GM19035 (cell line): ENCODE measurements around the gene CNEP1R1.
A peak's percentile ranks its signal among the peaks of the same experiment; 100 is the strongest.

ENCODE experiments used
- ATAC-seq: cut with Tn5 transposase; IDR thresholded peaks from one replicate; pipeline ENCODE4 v1.9.1; 2021; ENCODE audit not compliant: unreplicated experiment

CNEP1R1 gene

DNA sequence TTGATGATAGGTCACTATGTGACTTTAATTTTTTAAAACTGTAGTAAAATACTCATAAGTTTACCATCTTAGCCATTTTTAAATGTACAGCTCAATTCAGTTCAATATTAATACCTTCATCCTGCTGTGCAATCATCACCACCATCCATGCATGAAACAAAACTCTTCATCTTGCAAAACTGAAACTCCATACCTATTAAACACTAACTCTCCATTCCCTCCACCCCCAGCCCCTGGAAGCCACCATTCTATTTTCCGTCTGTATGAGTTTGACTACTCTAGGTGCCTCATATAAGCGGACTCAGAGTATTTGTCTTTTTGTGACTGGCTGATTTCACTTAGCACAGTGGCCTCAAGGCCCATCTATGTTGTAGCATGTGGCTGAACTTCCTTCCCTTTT lies 9.4 kb upstream of the CNEP1R1 start:
- no peak for ATAC-seq

DNA sequence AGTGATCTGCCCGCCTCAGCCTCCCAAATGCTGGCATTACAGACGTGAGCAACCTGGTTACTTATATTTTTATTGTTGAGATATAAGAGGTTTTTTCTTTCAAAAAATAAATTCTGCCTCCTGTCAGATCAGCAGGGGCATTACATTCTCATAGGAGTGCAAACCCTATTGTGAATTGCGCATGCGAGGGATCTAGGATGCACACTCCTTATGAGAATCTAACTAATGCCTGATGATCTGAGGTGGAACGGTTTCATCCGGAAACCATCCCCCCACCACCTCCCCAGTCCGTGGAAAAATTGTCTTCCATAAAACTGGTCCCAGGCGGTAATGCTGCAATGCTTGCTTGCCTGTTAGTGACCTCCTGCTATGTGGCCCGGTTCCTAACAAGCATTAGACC lies 7.5 kb upstream of the CNEP1R1 start:
- ATAC-seq = no peak

GRCh38 chr16:50021544-50021943 lies 3.5 kb upstream of the CNEP1R1 start:
- ATAC-seq = no peak

DNA sequence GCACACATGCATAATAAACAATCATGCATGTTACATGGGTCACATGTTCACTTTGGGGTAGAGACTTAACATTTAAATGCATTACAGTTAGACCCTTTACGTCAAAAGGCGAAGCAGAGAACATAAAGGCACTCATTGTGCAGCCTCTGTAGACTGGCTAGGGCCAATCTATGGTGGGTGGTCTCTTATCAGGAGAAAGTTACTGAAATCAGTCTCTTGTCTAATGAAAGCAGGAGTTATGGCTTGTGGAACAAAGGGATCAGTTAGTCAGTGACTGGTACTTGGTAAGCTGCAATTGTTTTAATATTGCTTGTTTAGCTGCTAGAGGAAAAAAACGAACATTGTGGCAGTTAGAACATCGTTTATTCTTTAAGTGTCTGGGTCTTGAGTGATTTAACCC lies 1.4 kb upstream of the CNEP1R1 start:
- ATAC-seq = no peak

DNA sequence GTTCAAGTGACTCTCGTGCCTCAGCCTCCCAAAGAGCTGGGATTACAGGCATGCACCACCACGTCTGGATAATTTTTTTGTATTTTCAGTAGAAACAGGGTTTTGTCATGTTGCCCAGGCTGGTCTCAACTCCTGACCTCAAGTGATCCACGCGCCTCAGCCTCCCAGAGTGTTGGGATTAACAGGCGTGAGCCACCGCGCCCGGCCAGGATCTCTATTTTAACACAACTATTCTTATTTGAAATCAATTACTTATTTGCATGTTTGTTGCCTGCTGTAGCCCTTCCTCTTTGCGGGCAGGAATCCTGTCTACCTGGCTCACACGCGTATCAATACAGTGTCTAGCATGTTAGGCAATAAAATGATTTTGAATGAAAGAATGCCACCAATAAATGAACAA lies 818 bp upstream of the CNEP1R1 start:
- no peak for ATAC-seq

GRCh38 chr16:50025537-50025931 lies 509 bp downstream of the CNEP1R1 start:
- peak; percentile 16 for ATAC-seq

DNA sequence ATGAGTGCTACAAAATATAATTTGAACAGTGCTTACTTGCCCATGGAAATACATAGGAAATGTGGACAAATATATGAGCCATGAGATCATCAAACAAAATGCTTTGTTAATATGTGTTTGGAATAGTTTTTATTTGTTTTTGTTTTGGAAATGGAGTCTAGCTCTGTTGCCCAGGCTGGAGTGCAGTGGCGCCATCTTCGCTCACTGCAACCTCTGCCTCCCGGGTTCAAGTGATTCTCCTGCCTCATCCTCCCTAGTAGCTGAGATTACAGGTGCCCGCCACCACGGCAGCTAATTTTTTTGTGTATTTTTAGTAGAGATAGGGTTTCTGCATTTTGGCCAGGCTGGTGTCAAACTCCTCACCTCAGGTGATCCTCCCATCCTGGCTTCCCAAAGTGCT lies 2.8 kb downstream of the CNEP1R1 start:
- no peak for ATAC-seq

DNA sequence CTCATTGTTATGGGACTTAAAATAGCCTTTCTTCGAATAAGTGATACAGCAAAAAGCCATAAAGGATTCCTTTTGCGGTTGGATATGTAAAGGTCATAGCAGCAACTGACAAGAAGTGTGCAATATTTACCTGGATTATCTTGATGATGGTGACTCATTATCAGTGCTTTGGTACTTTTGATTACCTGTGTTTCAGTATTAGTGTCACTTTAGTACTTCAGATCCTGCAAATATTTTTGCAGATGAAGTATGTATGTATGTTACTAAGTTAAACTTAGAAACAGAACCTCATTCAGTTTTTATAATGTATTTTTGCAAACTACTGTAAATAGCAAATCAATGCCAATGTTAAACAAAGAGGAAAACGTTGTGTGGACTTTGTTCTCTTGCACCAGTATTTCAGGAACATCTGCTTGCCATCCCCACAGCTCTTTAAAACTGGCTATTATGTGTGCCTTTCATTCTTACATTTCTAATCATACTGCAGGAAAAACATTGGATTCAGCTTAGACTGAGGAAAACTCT lies 10.5 kb downstream of the CNEP1R1 start:
- ATAC-seq = no peak

- no peak for ATAC-seq
These were observed 11.4 kb downstream of the CNEP1R1 start for GRCh38 chr16:50036426-50036825.

DNA sequence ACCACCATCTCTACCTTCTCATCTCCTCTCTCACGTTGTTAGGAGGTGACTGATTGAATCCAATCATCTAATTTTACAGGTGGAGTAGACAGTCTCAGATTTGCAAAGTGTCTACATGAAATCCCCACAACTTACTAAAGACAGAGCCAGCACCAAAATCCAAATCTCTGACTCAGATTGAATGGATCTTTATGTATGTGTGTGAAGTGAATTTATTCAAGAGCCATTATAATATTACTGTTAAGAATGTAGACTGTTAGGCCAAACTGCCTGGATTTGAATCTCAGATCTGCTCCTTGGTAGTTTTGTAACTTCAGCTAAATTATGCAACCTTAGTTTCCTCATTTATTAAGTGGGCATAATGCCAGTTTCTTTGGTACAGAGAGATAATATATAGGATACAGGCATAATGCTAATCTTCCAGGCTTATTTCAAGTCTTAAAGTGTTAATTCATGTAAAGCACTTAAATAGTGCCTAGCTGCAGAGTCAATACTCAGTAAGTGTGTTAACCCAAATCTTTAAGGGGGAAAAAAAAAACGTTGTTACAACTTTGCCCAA lies 12.7 kb downstream of the CNEP1R1 start:
- no peak for ATAC-seq

DNA sequence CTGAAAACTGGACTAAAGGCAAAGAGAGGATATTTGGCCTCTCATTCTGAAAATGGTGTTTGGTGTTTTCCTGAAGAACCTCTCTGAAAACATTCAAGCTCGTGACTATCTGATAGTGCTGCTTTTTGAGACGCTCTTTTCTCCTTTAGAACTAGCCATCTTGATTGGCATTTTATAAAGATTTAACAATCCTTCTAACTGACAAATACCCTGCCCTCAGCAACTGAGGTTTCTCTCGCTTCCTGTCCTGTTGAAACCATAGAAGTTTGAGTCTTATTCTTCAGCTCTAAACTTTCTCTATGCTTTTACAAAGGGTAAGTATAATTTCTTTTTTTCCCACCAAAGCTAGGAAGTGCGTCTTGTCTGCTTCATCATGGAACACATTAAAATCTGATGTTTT lies 13.3 kb downstream of the CNEP1R1 start:
- no peak for ATAC-seq

GRCh38 chr16:50038756-50039529 lies 13.9 kb downstream of the CNEP1R1 start:
- ATAC-seq = no peak

DNA sequence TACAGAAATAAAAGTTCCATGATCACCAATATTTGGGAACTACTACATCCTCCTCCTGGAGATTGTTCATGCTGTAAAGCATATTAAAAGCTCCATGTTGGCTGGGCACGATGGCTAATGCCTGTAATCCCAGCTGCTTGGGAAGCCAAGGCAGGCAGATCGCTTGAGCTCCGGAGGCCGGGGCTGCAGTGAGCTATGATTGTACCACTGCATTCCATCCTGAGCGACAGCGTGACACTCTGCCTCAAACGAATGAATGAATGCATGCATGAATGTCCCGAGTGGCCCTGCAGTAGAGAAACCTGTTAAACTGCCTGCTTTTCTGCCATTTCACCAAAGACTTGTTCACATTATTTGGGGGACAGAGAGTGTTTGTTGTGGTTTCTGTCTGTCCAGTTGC lies 15.0 kb downstream of the CNEP1R1 start:
- ATAC-seq = no peak

DNA sequence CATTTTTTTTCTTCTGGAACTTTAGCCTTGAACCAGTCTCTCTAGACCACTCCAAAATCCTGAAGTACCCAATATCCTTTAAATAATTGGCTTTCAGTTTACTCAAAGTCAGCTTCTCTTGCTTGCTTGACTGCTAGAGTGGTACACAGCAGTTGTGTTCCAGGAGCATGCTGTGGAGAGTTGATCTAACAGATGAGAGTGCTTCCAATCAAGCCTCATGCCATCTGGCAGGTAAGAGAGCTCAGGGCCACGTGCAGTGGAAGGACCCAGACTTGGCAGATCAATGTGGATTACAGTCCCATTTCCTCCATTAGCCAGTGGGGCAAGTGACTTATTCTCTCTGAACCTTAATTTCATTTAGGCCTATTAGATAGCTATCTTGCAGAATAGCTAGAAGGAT lies 15.7 kb downstream of the CNEP1R1 start:
- no peak for ATAC-seq

GRCh38 chr16:50043358-50043757 lies 18.3 kb downstream of the CNEP1R1 start:
- no peak for ATAC-seq

DNA sequence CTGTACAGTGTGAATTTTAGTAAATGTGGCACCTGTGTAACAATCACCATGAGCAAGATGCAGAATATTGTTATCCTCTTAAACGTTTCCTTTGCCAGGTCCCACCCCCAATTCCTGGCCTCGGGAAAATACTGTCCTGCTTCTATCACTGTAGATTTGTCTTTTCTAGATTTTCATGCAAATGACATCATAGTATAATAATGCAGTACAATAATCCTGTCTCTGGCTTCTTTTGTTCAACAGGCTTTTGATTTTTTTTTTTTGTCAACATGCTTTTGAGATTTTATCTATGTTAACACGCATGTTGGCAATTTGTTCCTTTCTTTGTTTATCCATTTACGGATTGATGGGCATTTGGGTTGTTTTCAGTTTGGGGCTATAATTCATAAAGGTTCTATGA lies 20.4 kb downstream of the CNEP1R1 start:
- ATAC-seq = no peak

GRCh38 chr16:50046853-50047252 lies 21.8 kb downstream of the CNEP1R1 start:
- no peak for ATAC-seq

DNA sequence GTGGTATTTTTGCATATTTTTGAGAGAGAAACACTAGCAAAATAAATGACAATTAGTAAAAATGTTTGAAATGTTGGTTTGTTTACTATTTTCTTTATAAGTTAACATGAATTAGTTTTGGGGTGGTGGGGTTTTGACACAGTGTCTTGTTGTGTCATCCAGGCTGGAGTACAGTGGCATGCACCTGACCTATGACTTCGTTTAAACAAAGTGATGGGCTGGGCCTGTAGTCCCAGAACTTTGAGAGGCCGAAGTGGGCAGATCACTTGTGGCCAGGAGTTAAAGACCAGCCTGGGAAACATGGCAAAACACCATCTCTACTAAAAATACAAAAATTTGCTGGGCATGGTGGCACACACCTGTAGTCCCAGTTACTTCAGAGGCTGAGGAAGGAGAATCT lies 22.8 kb downstream of the CNEP1R1 start:
- no peak for ATAC-seq

DNA sequence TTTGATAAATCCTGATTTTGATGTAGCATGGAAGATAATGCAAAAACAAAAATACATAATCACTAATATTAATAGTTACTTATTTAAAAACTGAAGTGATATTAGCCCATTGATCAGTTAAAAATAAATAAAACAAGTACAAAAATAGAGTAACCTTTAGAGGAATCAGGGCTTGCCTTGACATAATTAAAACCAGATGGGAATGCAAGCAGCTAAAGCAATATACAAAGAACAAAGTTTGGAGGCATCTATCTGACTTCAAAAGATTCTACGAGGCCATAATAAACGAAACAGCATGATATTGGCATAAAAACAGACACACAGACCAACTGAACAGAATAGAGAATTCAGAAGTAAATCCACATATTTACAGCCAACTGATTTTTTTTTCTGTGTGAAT lies 25.8 kb downstream of the CNEP1R1 start:
- no peak for ATAC-seq

GRCh38 chr16:50056226-50056625 lies 31.2 kb downstream of the CNEP1R1 start:
- no peak for ATAC-seq

- ATAC-seq = no peak
These were observed 33.2 kb downstream of the CNEP1R1 start for GRCh38 chr16:50058091-50058771.

DNA sequence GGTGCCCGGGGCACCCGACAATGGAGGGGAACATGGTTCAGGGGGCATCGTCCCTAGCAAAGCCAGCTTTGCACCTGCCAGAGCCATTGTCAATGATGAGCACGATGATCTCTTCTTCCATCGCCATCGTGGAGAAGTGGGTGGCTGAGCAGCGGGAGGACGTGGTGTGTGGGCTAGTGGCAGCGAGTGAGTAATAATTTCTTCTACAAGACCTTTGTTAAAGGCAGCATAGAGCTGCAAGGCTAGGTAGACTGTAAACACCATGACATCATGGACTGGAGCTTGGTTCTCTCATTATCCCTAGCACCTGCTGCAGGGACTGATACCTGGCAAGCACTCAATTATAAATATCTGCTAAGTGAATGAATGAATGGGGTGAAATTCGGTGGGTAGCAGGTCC lies 34.1 kb downstream of the CNEP1R1 start:
- no peak for ATAC-seq
